Glutamatergic neuron (in vitro differentiated cells): ENCODE data around the gene ARHGAP40. TPM values are rescaled to one million over a fixed set of nuclear protein-coding genes. Genes with fewer than 3 reads are reported as not detected.
"Not testable (repeated sequence)": the region's sequence is repeated elsewhere in the genome, so short reads cannot be mapped to it uniquely, and the experiment has no call there.

ENCODE experiments used
- DNase-seq: peaks from one replicate; pipeline ENCODE4 v3.0.0; 2022
- H3K27ac Mint-ChIP-seq: one replicate; pipeline ENCODE4 v1.8.0; 2020; ENCODE audit warnings: mild to moderate bottlenecking, mixed read lengths, inconsistent platforms; ENCODE audit not compliant: unreplicated experiment
- H3K27me3 Mint-ChIP-seq: one replicate; pipeline ENCODE4 v1.8.0; 2020; ENCODE audit warnings: mild to moderate bottlenecking, moderate library complexity, mixed read lengths, inconsistent platforms; ENCODE audit not compliant: unreplicated experiment
- H3K36me3 Mint-ChIP-seq: one replicate; pipeline ENCODE4 v1.8.0; 2020; ENCODE audit warnings: mild to moderate bottlenecking, mixed read lengths, inconsistent platforms; ENCODE audit not compliant: unreplicated experiment
- H3K4me1 Mint-ChIP-seq: one replicate; pipeline ENCODE4 v1.8.0; 2020; ENCODE audit warnings: mild to moderate bottlenecking, low read depth, mixed read lengths, inconsistent platforms; ENCODE audit not compliant: unreplicated experiment
- H3K4me3 Mint-ChIP-seq: one replicate; pipeline ENCODE4 v1.8.0; 2020; ENCODE audit warnings: mild to moderate bottlenecking, mixed read lengths, inconsistent platforms; ENCODE audit not compliant: unreplicated experiment
- H3K9me3 Mint-ChIP-seq: one replicate; pipeline ENCODE4 v1.8.0; 2020; ENCODE audit warnings: mild to moderate bottlenecking, moderate library complexity, mixed read lengths, inconsistent platforms; ENCODE audit not compliant: unreplicated experiment
- CTCF ChIP-seq: fragments of 200-600 bp; sonication (generic); IDR thresholded peaks from one replicate; pipeline ENCODE4 v1.5.0; 2021; ENCODE audit not compliant: partially characterized antibody, unreplicated experiment
- total RNA-seq: library from RNA; stranded (reverse); fragmentation: NEBNext Ultra II Directional; extraction: Animal tissue kit (Norgen Biotek cat#: 25700); gene quantifications from one replicate; pipeline ENCODE4 v1.2.1, GENCODE V29; 2021; ENCODE audit not compliant: unreplicated experiment

ARHGAP40 gene
- total RNA-seq, 1 donor from 2014 or later = not detected

GRCh38 chr20:38591474-38592410, 9.9 kb upstream of the ARHGAP40 start:
- H3K27ac Mint-ChIP-seq = no peak overlapping the region
- no peaks in the 10 kb centered on the region for H3K9me3 Mint-ChIP-seq
- no peak overlapping the region for H3K4me3 Mint-ChIP-seq
- H3K27me3 Mint-ChIP-seq = peaks cover 3% of the 10 kb centered on the region
- TF ChIP-seq CTCF = no peak
- DNase-seq = no peak
- peaks cover 2% of the 10 kb centered on the region for H3K4me1 Mint-ChIP-seq
- H3K36me3 Mint-ChIP-seq = no peaks in the 10 kb centered on the region

GRCh38 chr20:38592411-38592790, 9.2 kb upstream of the ARHGAP40 start:
- H3K4me1 Mint-ChIP-seq, H3K9me3 Mint-ChIP-seq, H3K4me3 Mint-ChIP-seq, H3K27me3 Mint-ChIP-seq, H3K36me3 Mint-ChIP-seq, DNase-seq, H3K27ac Mint-ChIP-seq: not testable (repeated sequence)

GRCh38 chr20:38594281-38594680, 7.3 kb upstream of the ARHGAP40 start:
- not testable (repeated sequence) for H3K4me3 Mint-ChIP-seq, DNase-seq, H3K27ac Mint-ChIP-seq, H3K9me3 Mint-ChIP-seq, H3K4me1 Mint-ChIP-seq, H3K27me3 Mint-ChIP-seq
- H3K36me3 Mint-ChIP-seq = peaks cover 10% of the 10 kb centered on the region

GRCh38 chr20:38595886-38596285, 5.7 kb upstream of the ARHGAP40 start:
- H3K36me3 Mint-ChIP-seq = peaks cover 10% of the 10 kb centered on the region
- not testable (repeated sequence) for H3K27me3 Mint-ChIP-seq, DNase-seq, H3K9me3 Mint-ChIP-seq, H3K4me3 Mint-ChIP-seq, H3K27ac Mint-ChIP-seq, H3K4me1 Mint-ChIP-seq

- Mint-ChIP-seq H3K27me3 (peaks cover 15% of the 10 kb centered on the region), H3K36me3 (peaks cover 10% of the 10 kb centered on the region)
Observed at GRCh38 chr20:38599410-38599882, 2.2 kb upstream of the ARHGAP40 start.

GRCh38 chr20:38600057-38600456, 1.6 kb upstream of the ARHGAP40 start:
- no peaks in the 10 kb centered on the region for H3K9me3 Mint-ChIP-seq

More at GRCh38 chr20:38599410-38599882, 2.2 kb upstream of the ARHGAP40 start:
- Mint-ChIP-seq H3K4me1 (no peaks in the 10 kb centered on the region), H3K4me3 (no peak overlapping the region), H3K9me3 (no peaks in the 10 kb centered on the region), H3K27ac (no peak overlapping the region)
- TF ChIP-seq CTCF = no peak
- DNase-seq = no peak

More at GRCh38 chr20:38600057-38600456, 1.6 kb upstream of the ARHGAP40 start:
- no peak overlapping the region for H3K27ac Mint-ChIP-seq
- no peak overlapping the region for H3K4me3 Mint-ChIP-seq
- peaks cover 10% of the 10 kb centered on the region for H3K36me3 Mint-ChIP-seq
- no peak for DNase-seq
- no peaks in the 10 kb centered on the region for H3K4me1 Mint-ChIP-seq
- no peak for TF ChIP-seq CTCF
- H3K27me3 Mint-ChIP-seq = peaks cover 15% of the 10 kb centered on the region
